Measurements from ENCODE around the gene GALNT17.

DNA sequence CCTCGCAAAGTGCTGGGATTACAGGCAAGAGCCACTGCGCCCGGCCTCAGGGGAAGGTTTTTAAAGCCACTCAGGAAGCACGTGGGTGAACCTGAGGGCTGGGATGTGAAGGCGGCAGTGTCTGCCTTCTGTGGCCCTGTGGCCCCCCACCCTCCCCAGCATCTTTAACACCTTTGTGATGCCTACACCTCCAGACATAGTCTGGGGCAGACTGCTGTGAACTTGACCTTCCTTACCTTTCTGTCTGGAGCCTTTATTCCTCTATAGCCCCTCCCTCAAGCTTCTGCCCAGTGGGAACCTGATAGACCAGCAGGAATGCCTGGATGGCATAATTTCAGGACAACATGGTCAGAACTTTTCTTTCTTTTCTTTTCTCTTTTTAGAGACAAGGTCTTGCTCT, 550.2 kb downstream of the GALNT17 start:
- TF ChIP-seq EZH2 (IDR thresholded peaks at IDR 0.05; ENCODE audit: borderline replicate concordance, low read depth, low read length, poor library complexity, severe bottlenecking) = no peak
- TF ChIP-seq, protein P1, sequence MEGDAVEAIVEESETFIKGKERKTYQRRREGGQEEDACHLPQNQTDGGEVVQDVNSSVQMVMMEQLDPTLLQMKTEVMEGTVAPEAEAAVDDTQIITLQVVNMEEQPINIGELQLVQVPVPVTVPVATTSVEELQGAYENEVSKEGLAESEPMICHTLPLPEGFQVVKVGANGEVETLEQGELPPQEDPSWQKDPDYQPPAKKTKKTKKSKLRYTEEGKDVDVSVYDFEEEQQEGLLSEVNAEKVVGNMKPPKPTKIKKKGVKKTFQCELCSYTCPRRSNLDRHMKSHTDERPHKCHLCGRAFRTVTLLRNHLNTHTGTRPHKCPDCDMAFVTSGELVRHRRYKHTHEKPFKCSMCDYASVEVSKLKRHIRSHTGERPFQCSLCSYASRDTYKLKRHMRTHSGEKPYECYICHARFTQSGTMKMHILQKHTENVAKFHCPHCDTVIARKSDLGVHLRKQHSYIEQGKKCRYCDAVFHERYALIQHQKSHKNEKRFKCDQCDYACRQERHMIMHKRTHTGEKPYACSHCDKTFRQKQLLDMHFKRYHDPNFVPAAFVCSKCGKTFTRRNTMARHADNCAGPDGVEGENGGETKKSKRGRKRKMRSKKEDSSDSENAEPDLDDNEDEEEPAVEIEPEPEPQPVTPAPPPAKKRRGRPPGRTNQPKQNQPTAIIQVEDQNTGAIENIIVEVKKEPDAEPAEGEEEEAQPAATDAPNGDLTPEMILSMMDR (conservative IDR thresholded peaks at IDR 0.05; ENCODE audit: low read depth, low read length) = no peak

All from A673 (cell line).